HFF-Myc (cell line): Measurements from ENCODE around the gene ABT1.

Experiments used
- DNase-seq: peaks from one replicate; pipeline ENCODE4 v3.0.0-alpha.2; 2011; ENCODE audit warnings: low read depth; ENCODE audit errors: extremely low read depth
- H3K4me3 ChIP-seq: replicated peaks from 2 replicates; pipeline ENCODE4 v1.5.1; 2011; ENCODE audit warnings: low read depth, mild to moderate bottlenecking, control low read depth, low read length
- CTCF ChIP-seq: IDR thresholded peaks from 2 replicates; pipeline ENCODE4 v1.5.1; 2012; ENCODE audit warnings: mild to moderate bottlenecking, low read depth, low read length, control low read depth; ENCODE audit errors: missing control alignments

ABT1 gene

DNA sequence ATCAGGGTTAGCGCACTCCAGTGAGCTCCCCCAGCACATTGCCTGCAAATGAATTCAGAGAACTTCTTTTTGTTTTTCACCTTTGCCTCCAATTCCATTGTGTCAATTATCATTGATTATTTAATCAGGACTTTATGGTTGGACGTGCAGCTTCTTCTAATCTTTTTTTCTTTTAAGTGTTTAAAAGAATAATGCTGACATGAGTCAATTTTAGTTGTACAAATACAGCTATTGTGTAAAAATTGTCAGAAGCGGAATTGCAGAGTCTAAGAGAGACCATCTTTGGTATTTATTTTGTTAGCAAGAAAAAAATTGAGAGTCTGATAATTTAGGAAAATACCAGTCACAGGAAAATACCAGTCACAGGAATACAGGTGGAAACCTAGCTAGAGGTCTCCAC lies 5.5 kb downstream of the ABT1 start:
- TF ChIP-seq CTCF, result no peak
- no peak for DNase-seq
- no peak overlapping the region for H3K4me3 ChIP-seq

DNA sequence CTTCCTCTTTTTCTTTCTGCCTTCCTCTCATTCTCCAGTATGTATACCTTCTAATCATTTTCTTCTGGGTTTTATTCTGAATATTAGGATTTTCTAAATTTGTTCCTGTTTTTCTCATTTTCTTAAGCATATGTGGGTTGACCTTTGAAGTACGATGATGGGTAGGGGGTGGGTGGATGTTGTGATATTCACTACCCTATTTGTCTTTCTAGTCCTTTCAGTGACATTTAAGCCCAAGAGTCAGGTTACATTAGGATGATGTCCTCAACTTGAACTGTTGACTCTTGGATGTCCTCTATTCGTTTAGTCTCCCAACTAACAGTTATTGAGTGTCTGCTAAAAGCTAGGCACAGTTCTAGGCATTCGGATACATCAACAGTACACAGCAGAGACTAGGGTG lies 7.3 kb downstream of the ABT1 start:
- no peak for DNase-seq
- H3K4me3 ChIP-seq, result no peak overlapping the region
- TF ChIP-seq CTCF, result no peak

DNA sequence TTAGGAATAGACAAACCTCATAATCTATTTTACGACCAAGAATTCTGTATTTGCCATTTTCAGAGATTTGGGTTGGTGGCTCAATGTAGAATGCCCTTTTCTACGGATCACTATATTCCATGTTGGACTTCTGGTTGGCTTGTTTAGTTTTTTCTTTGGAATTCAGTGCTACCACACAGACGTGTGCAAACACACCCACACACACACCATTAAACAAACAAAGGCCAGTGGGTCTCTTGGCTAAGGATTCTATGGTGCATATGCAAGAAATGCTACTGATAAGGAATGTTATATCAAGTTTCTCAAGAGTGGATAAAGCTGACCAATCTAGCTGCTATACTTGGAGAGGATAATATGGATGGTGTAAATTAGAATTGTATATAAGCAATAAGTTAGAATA lies 8.0 kb downstream of the ABT1 start:
- no peak overlapping the region for H3K4me3 ChIP-seq
- TF ChIP-seq CTCF, result no peak
- no peak for DNase-seq

GRCh38 chr6:26607434-26608230 lies 10.9 kb downstream of the ABT1 start:
- H3K4me3 ChIP-seq, result peak overlapping the region; percentile 8; the same call in 1 of the 2 replicates
- peak; percentile 12 for DNase-seq
- TF ChIP-seq CTCF, result peak; percentile 81

DNA sequence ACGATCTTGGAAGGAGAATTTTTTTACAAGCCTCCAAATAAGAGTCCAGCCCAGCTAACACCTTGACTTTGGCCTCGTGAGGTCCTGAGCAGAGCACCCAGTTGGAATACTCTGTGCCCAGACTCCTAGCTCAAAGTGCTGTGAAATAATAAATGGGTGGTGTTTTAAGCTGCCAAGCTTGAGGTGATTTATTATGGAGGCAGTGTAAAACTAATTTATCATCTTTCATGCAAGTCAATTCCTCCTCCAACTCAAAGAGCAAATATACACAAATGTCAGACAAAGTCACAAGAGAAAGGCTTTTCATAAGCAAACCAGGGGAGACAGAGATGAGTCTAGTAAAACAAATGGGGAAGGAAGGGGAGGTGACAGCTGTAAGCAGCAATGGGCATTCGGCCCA lies 12.7 kb downstream of the ABT1 start:
- H3K4me3 ChIP-seq, result no peak overlapping the region
- TF ChIP-seq CTCF, result no peak
- DNase-seq, result no peak

DNA sequence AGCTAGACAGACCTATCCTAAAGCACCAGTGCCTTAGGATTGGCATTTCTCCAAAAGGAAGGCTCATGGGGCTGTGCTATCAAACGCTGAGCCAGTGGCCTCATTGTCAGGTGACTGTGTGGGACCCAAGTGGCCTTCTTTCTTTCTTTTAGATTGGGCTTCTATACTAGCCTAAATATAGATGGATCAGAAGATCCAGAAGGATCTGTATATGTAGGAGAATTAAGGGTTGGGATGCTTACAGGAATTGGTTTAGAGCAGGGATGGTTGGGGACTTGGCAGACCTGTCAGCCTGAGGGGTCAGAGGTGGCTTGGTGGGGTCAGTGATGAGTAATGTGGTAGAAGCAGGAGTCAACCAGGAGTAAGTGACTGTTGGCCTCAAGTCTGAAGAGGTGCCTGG lies 14.8 kb downstream of the ABT1 start:
- no peak for TF ChIP-seq CTCF
- DNase-seq, result no peak
- H3K4me3 ChIP-seq, result no peak overlapping the region

- no peak for DNase-seq
- TF ChIP-seq CTCF, result no peak
- no peak overlapping the region for H3K4me3 ChIP-seq
These were observed 16.4 kb downstream of the ABT1 start for GRCh38 chr6:26613201-26613600.
